HCT116 (cell line): ENCODE results near the gene OR6M1. TPM values are rescaled to one million over a fixed set of nuclear protein-coding genes. Genes with fewer than 3 reads are reported as not detected.

ENCODE experiments used
- ATAC-seq: fragments of 200-7000 bp; cut with Tn5 transposase; 2 replicates; pipeline ENCODE4 v1.9.1; 2020; ENCODE audit warnings: mild to moderate bottlenecking, moderate library complexity
- BruUV-seq: library from RNA; stranded (reverse); fragments of 400-500 nt; replicated peaks from 2 replicates; lab custom pipeline; 2021; lab: Mats Ljungman, UMichigan
- CTCF ChIA-PET: fragments of 300-600 bp; sonication (Branson Sonifier 250); formaldehyde crosslinking; loops from one replicate; lab custom pipeline; 2021; ENCODE audit warnings: antibody characterized with exemption; lab: Charles Lee
- POLR2A ChIA-PET: fragments of 300-600, 350-600 bp; sonication (Branson Sonifier 250); formaldehyde crosslinking; loops from one replicate; lab custom pipeline; 2021; ENCODE audit warnings: antibody characterized with exemption; lab: Charles Lee
- RAD21 ChIA-PET, 2 experiments: fragments of 300-600 bp; sonication (Branson Sonifier 250); formaldehyde crosslinking; loops; one replicate each; lab custom pipeline; 2023; ENCODE audit warnings: low total read pairs in 2 of 2; ENCODE audit not compliant: uncharacterized antibody in 2 of 2, unreplicated experiment in 2 of 2, low non-redundant PET in 1 of 2; lab: Charles Lee
- DNase-seq: peaks from one replicate; pipeline ENCODE4 v3.0.0-alpha.2; 2010; ENCODE audit warnings: low read depth, low spot score
- H2AFZ ChIP-seq: fragments of 200-600 bp; shearing (Covaris generic), sonication (generic); 2 replicates; pipeline ENCODE4 v1.6.1; 2017; ENCODE audit warnings: low read depth, mixed run types, mixed read lengths, antibody characterized with exemption, low read length; ENCODE audit not compliant: poor library complexity, severe bottlenecking
- H3K27ac ChIP-seq: 2 replicates; pipeline ENCODE4 v1.5.1; 2012; ENCODE audit warnings: low read depth, low read length
- H3K27me3 ChIP-seq: fragments of 200-600 bp; sonication (generic); 2 replicates; pipeline ENCODE4 v1.6.1; 2016; ENCODE audit warnings: mixed run types, low read length, mixed read lengths; ENCODE audit not compliant: insufficient read depth
- H3K36me3 ChIP-seq, 2 experiments: fragments of 200-500 bp in 1 of 2; fragments of 200-600 bp in 1 of 2; sonication (Bioruptor generic) in 1 of 2; sonication (generic) in 1 of 2; 2 replicates each; pipeline versions ENCODE4 v1.5.1 to v1.6.1; 2014 to 2016; ENCODE audit warnings: low read length in 2 of 2, inconsistent platforms in 1 of 2, mixed read lengths in 1 of 2, mixed run types in 1 of 2; ENCODE audit not compliant: insufficient read depth in 2 of 2, control insufficient read depth in 1 of 2
- H3K4me1 ChIP-seq, 2 experiments: fragments of 200-600 bp in 1 of 2; sonication (generic) in 1 of 2; 2 replicates each; pipeline versions ENCODE4 v1.5.1 to v1.6.1; 2012 to 2017; ENCODE audit warnings: low read length in 2 of 2, inconsistent platforms in 1 of 2, mild to moderate bottlenecking in 1 of 2, mixed read lengths in 1 of 2, mixed run types in 1 of 2, moderate library complexity in 1 of 2; ENCODE audit not compliant: insufficient read depth in 2 of 2, control insufficient read depth in 1 of 2
- H3K4me2 ChIP-seq: fragments of 200-600 bp; sonication (generic); 2 replicates; pipeline ENCODE4 v1.6.1; 2017; ENCODE audit warnings: mixed run types, low read length, mixed read lengths
- H3K4me3 ChIP-seq, 2 experiments: fragments of 200-600 bp in 1 of 2; sonication (generic) in 1 of 2; replicated peaks in 1 of 2; 2 replicates each; pipeline ENCODE4 v1.5.1; 2011 to 2016; ENCODE audit warnings: low read length in 2 of 2, control low read depth in 1 of 2, low read depth in 1 of 2, mild to moderate bottlenecking in 1 of 2, mixed read lengths in 1 of 2, mixed run types in 1 of 2
- H3K79me2 ChIP-seq: fragments of 200-600 bp; sonication (generic); 2 replicates; pipeline ENCODE4 v1.6.1; 2017; ENCODE audit warnings: mild to moderate bottlenecking, mixed run types, low read length, moderate library complexity, mixed read lengths; ENCODE audit not compliant: insufficient read depth
- H3K9ac ChIP-seq: fragments of 200-600 bp; sonication (generic); 2 replicates; pipeline ENCODE4 v1.6.1; 2016; ENCODE audit warnings: low read length, mixed read lengths
- H3K9me2 ChIP-seq: fragments of 200-600 bp; sonication (generic), shearing (Covaris generic); 2 replicates; pipeline ENCODE4 v1.6.1; 2017; ENCODE audit warnings: mixed run types, mild to moderate bottlenecking, moderate library complexity; ENCODE audit not compliant: insufficient read depth
- H3K9me3 ChIP-seq, 2 experiments: fragments of 200-500 bp in 1 of 2; fragments of 200-600 bp in 1 of 2; sonication (Bioruptor generic) in 1 of 2; sonication (generic) in 1 of 2; 2 replicates each; pipeline ENCODE4 v1.6.1; 2014 to 2017; ENCODE audit warnings: low read length in 2 of 2, mixed read lengths in 2 of 2, inconsistent platforms in 1 of 2, low read depth in 1 of 2, mild to moderate bottlenecking in 1 of 2, mixed run types in 1 of 2, moderate library complexity in 1 of 2; ENCODE audit not compliant: control insufficient read depth in 1 of 2, insufficient read depth in 1 of 2
- H4K20me1 ChIP-seq: fragments of 200-600 bp; sonication (generic), shearing (Covaris generic); 2 replicates; pipeline ENCODE4 v1.6.1; 2017; ENCODE audit warnings: mixed run types, mild to moderate bottlenecking, moderate library complexity; ENCODE audit not compliant: insufficient read depth
- CEBPB ChIP-seq: IDR thresholded peaks from 2 replicates; pipeline ENCODE4 v1.6.1; 2012; ENCODE audit warnings: low read depth
- EGR1 ChIP-seq: IDR thresholded peaks from 2 replicates; pipeline ENCODE4 v1.6.1; 2012; ENCODE audit warnings: low read depth
- ELF1 ChIP-seq: IDR thresholded peaks from 2 replicates; pipeline ENCODE4 v1.6.1; 2012; ENCODE audit warnings: low read depth, borderline replicate concordance
- EZH2 ChIP-seq: fragments of 200-600 bp; sonication (generic); IDR thresholded peaks from 2 replicates; pipeline ENCODE4 v1.6.1; 2017; ENCODE audit warnings: antibody characterized with exemption, mixed run types
- EZH2phosphoT487 ChIP-seq: fragments of 200-600 bp; IDR thresholded peaks from 2 replicates; pipeline ENCODE4 v1.6.1; 2018; ENCODE audit warnings: antibody characterized with exemption, borderline replicate concordance
- FOSL1 ChIP-seq: IDR thresholded peaks from 2 replicates; pipeline ENCODE4 v1.6.1; 2012; ENCODE audit warnings: low read depth
- POLR2A ChIP-seq: IDR thresholded peaks from 2 replicates; pipeline ENCODE4 v1.7.0; 2011; ENCODE audit warnings: borderline replicate concordance; ENCODE audit not compliant: insufficient read depth, insufficient read length; ENCODE audit errors: extremely low read depth
- SIN3A ChIP-seq: IDR thresholded peaks from 2 replicates; pipeline ENCODE4 v1.6.1; 2012; ENCODE audit warnings: low read depth
- SP1 ChIP-seq: IDR thresholded peaks from 2 replicates; pipeline ENCODE4 v1.6.1; 2012; ENCODE audit warnings: low read depth
- YY1 ChIP-seq: IDR thresholded peaks from 2 replicates; pipeline ENCODE4 v1.6.1; 2011; ENCODE audit warnings: low read length, low read depth, moderate library complexity, mild to moderate bottlenecking; ENCODE audit not compliant: insufficient replicate concordance; ENCODE audit errors: extremely low read depth
- ZFX ChIP-seq: fragments of 450-650 bp; IDR thresholded peaks from 2 replicates; pipeline ENCODE4 v1.6.1; 2017
- intact Hi-C: fragments of 100-400 bp; cut with micrococcal nuclease; formaldehyde crosslinking; loops from 2 replicates; pipeline ENCODE4 v1.10.0; 2022
- total RNA-seq: library from RNA; stranded (reverse); gene quantifications from one replicate; pipeline ENCODE4 v1.2.1, GENCODE V29; 2021; ENCODE audit not compliant: unreplicated experiment
- TF ChIP-seq, protein P1 (sequence below), 3 experiments: fragments of 200-600 bp in 1 of 3; sonication (generic) in 1 of 3; IDR thresholded peaks in 2 of 3; conservative IDR thresholded peaks in 1 of 3; 2 replicates each; pipeline ENCODE4 v1.5.1; 2012 to 2017; ENCODE audit warnings: low read depth in 2 of 3, low read length in 2 of 3, antibody characterized with exemption in 1 of 3, borderline replicate concordance in 1 of 3, control low read depth in 1 of 3, mild to moderate bottlenecking in 1 of 3, mixed read lengths in 1 of 3, mixed run types in 1 of 3, moderate library complexity in 1 of 3; ENCODE audit not compliant: insufficient read depth in 1 of 3

Gene OR6M1
- total RNA-seq, 1 experiment from 2014 or later = not detected

DNA sequence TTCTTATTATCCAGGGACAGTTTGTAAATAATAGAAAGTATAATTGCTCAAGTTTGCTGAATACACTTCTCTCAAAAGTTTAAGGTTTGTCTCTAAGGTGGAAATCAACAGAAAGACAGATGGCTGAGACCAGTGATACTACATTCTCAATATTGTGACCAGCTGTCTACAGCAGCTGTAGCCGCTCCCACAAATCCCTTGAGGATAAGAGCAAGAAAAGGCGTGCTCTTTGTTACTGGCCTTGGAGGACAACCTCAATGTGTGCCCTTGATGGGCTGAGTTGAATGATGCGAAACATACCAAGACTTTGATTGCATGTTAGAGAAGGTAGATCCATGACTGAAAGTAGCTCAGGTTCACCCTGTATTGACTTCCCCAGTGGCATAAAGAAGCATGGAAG lies 6.1 kb downstream of the OR6M1 start:
- ATAC-seq = no peak
- Histone ChIP-seq H4K20me1 (no peaks in the 10 kb centered on the region), H3K36me3 (no peaks in the 10 kb centered on the region), H3K79me2 (no peaks in the 10 kb centered on the region), H3K9ac (no peak overlapping the region), H3K9me3 (no peaks in the 10 kb centered on the region), H3K4me3 (no peak overlapping the region), H2AFZ (no peak overlapping the region), H3K4me1 (no peaks in the 10 kb centered on the region), H3K9me2 (no peaks in the 10 kb centered on the region), H3K4me2 (no peak overlapping the region), H3K27ac (no peak overlapping the region), H3K27me3 (peaks cover 19% of the 10 kb centered on the region; the same call in 1 of the 2 replicates)
- CTCF ChIA-PET = no interaction called here
- intact Hi-C loops = no loop called here
- TF ChIP-seq EGR1 (no peak), ELF1 (no peak), EZH2phosphoT487 (no peak), SIN3A (no peak), EZH2 (no peak), FOSL1 (no peak), ZFX (no peak), YY1 (no peak), SP1 (no peak)
- no TSS peak for BruUV-seq
- no peak for DNase-seq
- RAD21 ChIA-PET = no interaction called here
- POLR2A ChIA-PET = no interaction called here

DNA sequence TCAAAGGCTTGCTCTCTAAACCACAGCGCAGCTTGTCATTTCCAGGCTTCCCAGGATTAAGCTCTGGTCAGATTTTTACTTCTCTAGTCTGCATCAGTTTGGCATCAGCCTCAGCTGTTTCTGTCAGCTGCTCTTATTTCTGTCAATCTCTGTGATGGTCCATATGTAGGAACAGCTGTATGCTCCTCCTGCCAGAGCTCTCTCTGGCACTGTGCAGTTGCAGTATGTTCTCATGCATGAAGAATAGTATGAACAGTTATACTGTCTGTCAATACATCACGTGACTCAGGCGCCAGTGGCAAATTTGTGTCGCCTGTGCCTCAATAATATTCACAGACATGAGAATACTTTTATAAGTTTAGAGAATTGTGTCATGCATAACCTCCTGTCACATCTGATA lies 6.7 kb downstream of the OR6M1 start:
- Histone ChIP-seq H4K20me1 (no peaks in the 10 kb centered on the region), H3K79me2 (no peaks in the 10 kb centered on the region), H3K27me3 (0 out of 2 replicates have a peak, but pooled peaks cover 16% of the 10 kb centered on the region), H3K4me2 (no peak overlapping the region), H3K9me2 (no peaks in the 10 kb centered on the region), H3K9ac (no peak overlapping the region), H3K4me3 (no peak overlapping the region)
- intact Hi-C loops = no loop called here
- no peak for DNase-seq
- no peak for ATAC-seq
- no peak for TF ChIP-seq SP1
- no peak for TF ChIP-seq CEBPB
- TF ChIP-seq EZH2phosphoT487 = no peak
- TF ChIP-seq POLR2A = no peak
- TF ChIP-seq, protein P1, sequence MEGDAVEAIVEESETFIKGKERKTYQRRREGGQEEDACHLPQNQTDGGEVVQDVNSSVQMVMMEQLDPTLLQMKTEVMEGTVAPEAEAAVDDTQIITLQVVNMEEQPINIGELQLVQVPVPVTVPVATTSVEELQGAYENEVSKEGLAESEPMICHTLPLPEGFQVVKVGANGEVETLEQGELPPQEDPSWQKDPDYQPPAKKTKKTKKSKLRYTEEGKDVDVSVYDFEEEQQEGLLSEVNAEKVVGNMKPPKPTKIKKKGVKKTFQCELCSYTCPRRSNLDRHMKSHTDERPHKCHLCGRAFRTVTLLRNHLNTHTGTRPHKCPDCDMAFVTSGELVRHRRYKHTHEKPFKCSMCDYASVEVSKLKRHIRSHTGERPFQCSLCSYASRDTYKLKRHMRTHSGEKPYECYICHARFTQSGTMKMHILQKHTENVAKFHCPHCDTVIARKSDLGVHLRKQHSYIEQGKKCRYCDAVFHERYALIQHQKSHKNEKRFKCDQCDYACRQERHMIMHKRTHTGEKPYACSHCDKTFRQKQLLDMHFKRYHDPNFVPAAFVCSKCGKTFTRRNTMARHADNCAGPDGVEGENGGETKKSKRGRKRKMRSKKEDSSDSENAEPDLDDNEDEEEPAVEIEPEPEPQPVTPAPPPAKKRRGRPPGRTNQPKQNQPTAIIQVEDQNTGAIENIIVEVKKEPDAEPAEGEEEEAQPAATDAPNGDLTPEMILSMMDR (IDR thresholded peaks at IDR 0.05 in 2 of 3, conservative IDR thresholded peaks at IDR 0.05 in 1 of 3; ENCODE audit: borderline replicate concordance in 1 of 3, insufficient read depth in 1 of 3, low read depth in 2 of 3, low read length in 2 of 3) = no peak
- TF ChIP-seq, all 23 proteins: peak for 0
- BruUV-seq = no TSS peak
- CTCF ChIA-PET = no interaction called here
- no peak overlapping the region for H2AFZ ChIP-seq
- no peaks in the 10 kb centered on the region for H3K9me3 ChIP-seq
- H3K4me1 ChIP-seq = no peaks in the 10 kb centered on the region
- no peak overlapping the region for H3K27ac ChIP-seq
- POLR2A ChIA-PET = no interaction called here
- H3K36me3 ChIP-seq = no peaks in the 10 kb centered on the region
- RAD21 ChIA-PET = no interaction called here
